Activated CD4-positive, alpha-beta T cell treated with anti-CD3 and anti-CD28 coated beads, Interleukin-10, Interleukin-2, amounts not matched to agents 100 ng/mL and 50 ng/mL, durations not matched to agents 16 hours and 8 hours (primary cell): ENCODE measurements around the gene HSPBP1.
A peak's percentile ranks its signal among the peaks of the same experiment; 100 is the strongest.

Experiments used
- DNase-seq: peaks from one replicate; pipeline ENCODE4 v3.0.0-alpha.2; 2020

The HSPBP1 gene

DNA sequence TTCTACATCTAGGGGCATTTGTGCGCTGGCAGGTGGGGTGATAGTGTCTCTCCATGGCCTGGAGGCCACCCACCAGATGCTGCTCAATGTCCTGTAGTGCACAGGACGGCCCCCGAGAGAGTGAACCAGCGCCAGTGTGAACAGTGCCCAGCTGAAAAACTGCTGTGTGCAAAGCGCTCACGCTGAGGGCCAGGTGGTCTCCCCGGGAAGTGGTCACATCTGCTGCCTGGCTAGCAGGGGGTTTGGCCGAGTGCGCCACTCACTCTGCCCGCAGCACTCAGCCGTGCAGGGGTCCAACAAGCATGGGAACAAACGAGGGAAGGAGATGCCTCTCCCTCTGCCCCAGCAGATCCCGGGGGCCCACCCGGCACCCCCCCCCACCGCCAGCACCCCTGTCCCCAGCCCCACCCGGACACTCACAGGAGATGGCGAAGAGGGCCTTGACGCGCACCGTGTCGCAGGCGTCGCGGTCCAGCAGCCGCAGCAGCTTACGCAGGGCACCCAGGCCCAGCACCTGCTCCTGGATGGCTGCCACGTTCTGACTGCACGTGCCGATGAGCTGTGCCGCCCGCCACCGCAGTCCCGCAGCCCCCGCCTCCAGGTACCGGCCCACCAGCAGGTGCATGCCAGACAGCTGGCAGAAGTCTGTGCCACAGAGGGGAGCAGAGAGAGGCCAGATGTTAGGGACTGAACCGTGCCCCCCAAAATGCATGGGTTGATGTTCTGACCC lies 5.8 kb downstream of the HSPBP1 start:
- DNase-seq = no peak

DNA sequence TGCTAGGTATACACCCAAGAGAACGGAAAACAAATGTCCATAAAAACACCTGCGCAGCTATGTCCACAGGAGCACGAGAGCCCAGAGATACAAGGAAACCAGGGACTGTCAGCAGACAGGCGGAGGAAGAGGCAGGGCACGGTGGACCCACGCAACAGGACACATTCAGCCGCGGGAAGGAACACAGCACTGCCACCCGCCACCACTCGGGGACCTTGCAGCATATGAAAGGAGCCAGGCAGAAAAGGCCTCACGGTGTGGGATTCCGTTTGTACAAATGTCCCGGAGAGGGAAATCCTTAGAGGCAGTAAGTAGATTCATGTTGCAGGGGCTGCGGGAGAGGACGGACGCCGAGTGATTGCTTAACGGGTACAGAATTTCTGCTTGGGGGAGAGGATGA lies 7.8 kb downstream of the HSPBP1 start:
- DNase-seq = no peak

DNA sequence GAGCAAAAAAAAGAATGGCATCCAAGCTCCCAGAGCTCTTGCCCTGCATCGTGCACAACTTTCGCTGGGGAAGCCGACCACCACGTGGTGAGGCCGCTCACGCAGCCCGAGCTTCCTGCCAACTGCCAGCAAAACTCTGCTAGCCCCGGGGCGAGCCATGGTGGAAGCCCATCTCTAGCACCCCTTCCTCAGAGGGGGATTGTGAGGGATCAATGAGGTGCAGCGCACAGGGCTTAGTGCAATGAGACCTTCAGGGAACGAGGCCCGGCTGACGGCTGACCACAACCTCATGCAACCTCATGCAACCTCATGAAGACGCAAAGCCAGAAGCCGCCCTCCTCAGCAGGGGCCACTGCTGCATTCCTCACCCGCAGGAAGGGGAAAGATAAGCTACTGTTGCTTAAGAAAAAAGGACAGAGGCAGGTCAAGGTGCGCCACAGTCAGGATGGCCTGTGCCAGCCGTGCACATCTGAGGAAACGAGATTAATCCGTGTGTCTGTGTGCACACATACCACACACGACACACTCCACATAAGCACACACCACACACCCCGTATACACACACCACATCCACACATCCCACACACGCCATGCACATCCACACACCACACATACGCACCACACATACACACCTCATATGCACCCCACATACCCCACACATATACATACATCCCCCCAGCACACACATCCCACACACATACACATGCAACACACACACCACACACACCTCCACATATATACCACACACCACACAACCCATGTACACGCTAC lies 9.6 kb downstream of the HSPBP1 start:
- DNase-seq = no peak

DNA sequence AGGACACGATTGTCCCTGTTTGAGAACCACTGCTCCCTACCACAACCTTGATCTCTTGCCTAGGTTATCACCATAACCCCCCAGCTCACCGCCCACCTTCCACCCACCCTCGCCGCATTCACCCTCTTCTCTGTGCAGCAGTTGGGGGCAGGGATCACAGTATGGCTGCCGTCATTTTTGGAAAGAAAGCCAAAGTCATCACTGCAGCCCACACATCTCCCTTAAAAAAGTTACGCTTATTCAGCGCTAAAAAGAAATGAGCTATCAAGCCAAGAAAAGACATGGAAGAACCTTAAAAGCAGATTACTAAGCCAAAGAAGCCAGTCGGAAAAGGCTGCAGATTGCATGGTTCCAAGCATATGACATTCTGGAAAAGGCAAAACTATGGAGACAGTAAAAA lies 10.6 kb downstream of the HSPBP1 start:
- DNase-seq = no peak

DNA sequence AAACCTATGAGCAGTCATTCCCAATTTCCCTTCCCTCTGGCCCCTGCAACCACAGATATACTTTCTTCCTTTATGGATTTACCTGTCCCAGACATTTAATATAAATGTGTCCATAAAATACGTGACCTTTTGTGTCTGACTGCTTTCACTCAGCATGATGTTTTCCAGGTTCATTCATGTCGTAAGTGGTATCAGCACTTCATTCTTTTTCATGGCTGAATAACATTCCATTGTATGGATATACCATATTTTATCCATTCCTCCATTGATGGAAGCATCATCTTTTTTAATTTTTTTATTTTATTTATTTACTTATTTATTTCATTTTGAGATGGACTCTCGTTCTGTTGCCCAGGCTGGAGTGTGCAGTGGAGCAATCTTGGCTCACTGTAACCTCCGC lies 13.1 kb downstream of the HSPBP1 start:
- DNase-seq = no peak

DNA sequence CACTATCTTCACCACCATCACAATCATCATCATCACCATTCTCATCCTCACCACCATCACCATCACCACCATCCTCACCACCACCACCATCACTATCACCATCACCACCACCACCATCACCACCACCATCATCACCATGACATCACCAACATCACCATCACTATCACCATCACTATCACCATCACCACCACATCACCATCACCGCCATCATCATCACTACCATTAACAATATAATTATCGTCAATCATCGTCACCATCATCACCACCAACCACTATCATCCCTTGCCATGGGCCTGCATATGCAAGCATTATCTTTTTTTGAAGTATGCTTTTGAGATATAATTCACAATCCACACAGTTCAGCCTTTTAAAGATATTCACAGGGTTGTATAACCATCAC lies 13.5 kb downstream of the HSPBP1 start:
- DNase-seq = no peak

DNA sequence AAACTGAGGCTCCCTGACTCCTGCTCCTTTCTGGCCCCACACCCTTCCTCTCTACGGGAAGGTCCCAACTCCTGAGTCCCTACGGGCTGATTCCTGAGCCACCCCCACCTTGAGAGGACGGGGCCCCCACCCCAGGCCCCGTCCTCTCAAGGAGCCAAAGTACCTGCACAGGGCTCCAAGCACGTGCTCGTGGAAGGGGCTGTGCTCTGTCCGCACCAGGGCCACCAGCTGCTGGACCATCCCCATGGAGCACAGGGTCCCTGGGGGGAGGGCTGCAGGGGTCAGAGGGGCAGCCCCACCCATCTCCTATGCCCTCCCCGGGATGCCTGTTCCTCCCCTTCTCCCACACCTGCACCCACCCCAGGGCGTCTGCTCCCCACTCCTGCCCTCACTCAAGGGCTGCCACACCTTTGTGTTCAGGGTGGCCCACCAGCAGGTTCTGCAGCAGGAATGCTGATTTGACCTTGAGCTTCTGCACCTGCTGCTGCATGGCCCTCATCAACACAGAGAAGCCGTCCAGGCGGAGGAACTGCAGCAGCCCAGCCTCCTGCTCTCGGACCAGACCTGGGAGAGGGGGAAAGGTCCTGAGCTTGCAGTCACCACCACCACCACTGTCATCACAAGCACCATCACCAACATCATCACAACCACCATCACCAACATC lies 14.1 kb downstream of the HSPBP1 start:
- no peak for DNase-seq

DNA sequence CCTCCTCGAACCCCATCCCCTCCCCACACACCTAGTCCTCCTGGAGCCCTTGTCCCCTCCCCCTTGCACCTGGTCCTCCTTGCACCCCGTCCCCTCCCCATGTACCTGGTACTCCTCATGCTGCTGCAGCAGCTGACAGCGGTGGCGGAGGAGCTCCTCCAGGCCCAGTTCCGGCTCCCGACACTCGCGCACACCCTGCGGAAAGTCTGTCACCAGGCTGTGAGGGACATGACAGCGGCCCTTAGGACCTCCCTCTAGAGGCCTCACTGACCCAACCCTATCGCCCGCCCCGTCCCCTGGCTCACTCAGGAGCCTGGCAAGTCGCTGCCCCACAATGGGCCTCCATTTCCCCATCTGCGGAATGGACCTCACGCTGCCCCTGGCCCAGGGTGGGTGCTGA lies 14.7 kb downstream of the HSPBP1 start:
- no peak for DNase-seq

DNA sequence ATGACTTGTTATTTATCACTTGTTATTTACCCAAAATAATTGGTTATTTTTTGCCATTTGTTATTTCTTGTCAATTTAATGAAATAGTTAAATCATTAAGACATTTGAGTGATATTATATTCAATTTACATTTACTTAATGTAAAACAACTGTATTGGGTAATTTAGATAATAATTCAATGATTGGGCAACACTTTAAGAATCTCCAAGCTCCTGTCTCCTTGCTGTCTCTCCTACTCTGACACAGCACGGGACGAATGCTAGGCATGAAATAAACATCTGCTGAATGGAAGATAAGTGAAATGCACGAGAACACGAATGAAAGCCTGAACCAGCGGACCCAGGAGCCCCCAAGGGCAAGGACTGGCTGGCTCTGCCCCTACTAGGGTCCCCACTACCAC lies 15.4 kb downstream of the HSPBP1 start:
- DNase-seq = no peak

DNA sequence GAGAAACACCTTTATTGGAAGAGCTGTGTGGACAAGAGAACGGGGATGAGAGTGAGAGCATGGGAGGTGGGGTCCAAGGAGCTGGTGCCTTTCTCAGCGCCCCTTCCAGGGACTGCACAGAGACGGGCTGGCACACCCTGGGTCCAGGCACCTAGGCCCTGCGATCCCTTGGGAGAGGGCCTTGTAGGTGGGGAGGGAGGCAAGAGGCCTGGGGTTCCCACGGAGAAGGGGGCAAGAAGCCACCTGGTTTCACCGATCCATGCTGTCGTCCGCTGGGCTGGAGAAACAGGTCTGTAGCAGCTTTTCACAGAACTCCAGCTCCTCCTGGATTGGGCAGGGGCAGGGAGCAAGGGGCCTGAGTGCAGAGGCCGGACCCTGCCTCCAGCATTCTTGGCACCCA lies 17.6 kb downstream of the HSPBP1 start:
- no peak for DNase-seq

DNA sequence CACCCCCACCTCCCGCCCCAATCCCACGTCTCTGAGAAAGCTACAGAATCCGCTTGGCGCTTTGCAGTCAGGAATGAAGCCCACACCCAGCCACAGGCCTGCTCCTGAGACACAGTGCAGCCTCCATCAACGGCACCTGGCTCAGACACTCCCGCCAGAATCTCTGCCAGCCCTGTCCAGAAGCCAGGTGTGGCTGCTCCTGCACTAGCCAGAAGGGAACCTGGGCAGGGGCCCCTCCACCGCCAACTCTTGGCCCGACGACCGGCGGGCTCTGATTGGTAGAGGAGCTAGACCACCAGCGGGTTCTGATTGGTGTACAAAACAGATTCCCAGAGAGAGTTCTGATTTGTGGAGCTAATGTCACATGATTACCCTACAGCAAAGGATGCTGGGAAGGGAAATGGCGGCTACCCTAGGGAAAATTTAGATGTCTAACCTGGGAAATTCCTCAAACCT lies 18.2 kb downstream of the HSPBP1 start:
- DNase-seq = no peak

DNA sequence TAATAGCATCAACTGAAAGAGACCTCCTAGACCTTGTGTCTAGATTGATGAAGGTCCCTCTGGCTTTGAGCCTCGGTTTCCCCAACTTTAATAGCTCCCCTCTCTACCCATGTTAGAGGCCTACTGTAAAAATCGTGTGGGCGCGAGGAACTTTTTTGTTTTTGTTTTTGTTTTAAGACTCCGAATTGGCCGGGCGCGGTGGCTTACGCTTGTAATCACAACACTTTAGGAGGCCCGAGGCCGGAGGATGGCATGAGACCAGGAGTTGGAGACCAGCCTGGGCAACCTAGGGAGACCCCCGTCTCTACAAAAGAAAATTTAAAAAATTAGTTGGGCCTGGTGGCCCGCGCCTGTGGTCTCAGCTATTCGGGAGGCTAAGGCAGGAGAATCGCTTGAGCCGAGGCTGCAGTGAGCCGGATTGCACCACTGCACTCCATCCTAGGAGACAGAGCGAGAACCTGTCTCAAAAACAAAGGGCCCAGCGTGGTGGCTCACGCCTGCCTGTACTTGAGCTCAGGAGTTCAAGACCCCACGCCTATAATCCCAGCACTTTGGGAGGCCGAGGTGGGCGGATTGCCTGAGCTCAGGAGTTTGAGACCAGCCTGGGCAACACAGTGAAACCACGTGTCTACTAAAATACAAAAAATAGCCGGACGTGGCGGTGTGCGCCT lies 20.2 kb downstream of the HSPBP1 start:
- DNase-seq = no peak

DNA sequence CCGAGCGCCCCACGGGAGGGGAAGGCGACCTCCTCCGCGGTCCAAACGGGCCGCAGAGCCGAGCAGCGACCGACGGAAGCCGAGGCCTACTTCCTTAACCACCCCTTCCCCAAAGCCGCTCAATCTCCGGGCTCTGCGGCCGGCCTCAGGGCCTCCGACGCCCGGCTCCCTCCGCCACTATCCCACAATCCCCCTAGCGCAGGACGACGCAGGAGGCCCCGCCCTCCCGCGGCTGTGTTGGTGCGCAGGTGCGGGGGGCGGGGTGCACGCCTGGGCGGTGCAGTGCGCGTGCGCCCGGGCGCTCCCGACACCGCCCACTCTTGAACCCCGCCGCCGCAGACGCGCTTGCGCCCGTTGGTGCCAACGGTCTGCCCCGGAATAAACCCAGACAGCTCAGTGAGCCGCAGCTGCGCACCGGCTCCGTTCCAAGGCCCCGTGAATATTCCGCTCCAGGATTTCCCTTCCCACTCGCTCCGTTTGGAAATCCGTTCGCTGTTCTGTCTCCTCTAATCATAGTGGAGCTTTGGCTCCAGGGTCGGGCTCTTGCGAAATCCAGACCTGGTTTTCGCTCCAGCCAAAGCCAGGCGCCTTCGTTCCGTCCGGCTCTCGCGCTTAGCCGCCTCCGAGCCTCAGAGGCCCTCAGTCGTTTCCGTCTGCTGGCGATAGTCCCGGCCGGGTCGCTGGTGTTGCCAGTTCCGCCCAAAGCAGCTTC lies 20.9 kb downstream of the HSPBP1 start, which contains the start of gene PPP6R1:
Gene PPP6R1, minus strand, starts transcription at position 190 of the 712 bp plus-strand sequence. CDS start 11,914 bp downstream, outside the sequence.
- peak; percentile 98 for DNase-seq

DNA sequence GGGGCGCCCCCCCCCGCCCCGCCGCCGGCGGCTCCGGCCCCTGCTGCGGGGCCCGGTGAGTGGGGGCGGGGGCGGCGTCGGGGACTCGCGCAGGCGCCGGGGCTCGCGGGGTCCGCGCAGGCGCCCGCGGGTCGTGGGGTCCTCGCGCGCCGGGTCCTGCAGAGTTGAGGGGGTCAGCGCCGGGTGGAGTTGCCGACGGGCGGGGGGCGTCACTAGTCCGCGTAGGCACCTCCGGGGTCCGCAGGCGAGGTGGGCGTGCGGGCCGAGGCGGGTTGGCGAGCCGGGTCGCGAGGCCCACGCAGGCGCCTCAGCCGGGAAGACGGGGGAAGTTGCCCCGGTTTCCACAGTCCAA lies 21.5 kb downstream of the HSPBP1 start:
- peak; percentile 44 for DNase-seq

DNA sequence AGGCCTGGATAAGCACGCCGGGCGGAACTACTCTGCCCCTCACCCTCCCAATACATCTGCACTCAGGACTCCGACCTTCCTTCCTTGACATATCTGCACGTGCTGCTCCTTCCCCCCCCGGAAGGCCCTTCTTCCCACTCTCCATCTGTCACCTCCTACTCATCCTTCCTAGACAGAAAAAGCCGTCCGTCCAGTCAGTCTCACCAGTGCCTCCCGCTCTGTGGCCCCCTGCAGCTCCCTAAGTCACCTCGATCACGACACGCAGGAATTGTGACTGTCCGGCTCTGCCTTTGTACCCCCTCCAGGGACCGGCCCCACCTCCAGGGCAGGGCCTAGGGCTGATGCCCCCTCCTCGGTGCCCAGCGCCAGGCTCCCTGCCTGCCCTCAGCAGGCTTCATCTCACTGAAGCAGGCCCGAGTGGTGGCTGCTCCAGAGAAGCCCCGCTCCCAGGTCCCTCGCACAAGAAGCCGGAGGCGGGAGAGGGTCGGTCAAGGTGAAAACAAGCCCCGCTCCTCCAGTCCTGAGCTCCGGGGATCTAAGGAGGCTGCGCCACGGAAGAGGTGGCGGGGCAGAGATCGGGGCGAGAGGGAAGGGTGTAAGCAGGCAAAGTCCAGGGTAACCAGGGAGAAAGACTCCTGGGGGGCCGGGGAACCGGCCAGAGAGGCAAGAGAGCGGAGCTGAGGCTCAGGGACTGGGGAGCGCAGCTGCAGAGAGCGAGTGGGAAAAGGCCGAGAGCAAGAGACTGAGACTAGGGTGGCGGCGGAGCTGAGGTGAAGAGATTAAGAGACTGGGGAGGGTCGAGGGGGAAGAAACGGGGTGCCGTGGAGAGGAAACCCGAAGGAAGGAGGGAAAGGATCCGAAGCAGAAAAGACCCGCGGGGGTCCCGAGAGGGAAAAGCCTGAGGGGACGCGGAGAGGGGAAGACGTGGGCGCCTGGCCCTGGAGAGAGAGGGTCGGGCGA lies 22.2 kb downstream of the HSPBP1 start:
- peak; percentile 56 for DNase-seq

DNA sequence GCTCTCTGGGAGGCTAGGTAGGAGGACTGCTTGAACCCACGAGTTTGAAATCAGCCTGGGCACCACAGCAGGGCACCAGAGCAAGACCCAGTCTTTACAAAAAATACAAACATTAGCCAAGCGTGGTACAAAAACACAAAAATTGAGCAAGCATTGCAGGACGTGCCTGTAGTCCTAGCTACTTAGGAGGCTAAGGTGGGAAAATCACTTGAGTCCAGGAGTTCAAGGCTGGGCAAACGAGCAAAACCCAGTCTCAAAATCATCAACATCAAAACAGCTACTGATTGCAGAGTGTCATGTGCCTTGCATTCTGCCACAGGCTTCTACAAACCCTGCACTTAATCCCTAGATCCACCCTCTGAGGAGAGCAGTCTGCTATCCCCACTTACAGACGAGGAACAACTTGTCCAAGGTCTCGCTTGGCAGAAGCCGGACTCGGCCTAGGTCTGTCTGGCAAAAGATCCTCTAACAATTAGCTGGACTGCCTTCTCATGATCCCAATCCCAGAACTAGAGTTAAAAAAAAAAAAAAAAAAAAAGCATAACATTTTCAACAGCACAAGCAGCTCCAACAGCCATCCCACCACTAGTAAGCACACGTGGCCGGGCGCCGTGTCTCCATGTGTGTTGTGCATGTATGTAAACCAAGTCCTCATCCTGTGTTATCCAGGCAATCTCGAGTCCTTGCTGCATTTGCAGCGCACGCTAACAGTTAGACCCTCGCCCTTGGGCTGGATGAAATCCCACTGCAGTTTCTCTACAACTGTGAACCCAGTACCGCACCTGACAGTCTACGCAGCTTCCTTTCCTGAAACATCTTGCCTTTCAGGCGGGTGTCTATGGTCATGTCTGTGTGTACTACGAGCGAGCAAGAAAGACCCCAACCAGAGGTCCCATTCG lies 23.1 kb downstream of the HSPBP1 start:
- no peak for DNase-seq

DNA sequence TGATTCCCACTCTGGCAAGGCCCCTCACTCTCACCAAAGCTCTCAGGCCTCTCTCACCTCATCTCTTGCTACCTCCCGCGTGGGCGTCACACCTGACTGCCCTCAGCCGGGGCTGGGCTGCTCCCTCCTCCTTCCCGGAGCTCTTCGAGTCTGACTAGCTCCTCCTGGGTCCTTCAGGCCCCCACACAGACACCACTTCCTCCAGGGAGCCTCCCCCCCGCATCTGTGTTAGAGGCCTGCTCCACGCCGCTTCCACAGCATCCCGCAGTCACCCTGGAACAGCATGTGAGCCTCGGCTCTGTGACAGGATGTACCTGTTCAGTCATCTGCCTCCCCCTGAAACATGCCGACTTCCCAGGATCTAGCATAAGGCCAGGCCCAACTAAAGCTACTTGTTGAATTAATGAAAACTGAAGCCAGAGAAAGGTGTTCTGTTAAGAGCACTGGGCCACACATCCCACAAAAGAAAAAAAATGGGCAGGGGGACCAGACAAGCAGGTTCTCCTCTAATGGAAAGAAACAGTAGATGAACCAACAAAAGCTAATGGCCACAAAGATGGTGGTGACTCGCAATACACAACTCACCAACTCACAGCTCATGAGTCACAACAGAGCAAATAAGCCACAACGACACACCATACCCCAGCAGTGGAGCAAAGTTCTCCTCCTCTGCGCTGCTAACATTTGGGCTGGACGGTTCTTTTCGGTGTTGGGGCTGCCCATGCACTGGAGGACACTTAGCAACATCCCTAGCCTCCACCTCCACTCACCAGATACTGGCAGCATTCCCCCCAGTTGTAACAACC lies 24.1 kb downstream of the HSPBP1 start:
- peak; percentile 83 for DNase-seq

DNA sequence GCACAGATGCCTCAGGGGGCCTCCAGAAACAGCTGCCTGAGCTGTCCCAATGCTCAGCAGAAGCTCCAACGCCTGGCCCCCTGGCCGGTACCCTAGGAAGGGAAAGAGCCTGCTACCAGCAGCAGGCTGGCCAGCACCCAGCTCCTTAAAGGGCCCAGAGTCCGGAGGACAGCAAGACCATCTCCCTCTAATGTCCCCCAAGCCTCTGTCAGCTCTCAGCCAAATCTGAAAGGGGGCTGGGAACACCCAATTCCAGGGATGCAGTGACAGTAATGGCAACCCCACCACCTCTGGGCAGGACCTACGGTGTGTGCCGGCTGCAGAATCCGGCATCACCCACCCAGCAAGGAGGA lies 25.3 kb downstream of the HSPBP1 start:
- no peak for DNase-seq

DNA sequence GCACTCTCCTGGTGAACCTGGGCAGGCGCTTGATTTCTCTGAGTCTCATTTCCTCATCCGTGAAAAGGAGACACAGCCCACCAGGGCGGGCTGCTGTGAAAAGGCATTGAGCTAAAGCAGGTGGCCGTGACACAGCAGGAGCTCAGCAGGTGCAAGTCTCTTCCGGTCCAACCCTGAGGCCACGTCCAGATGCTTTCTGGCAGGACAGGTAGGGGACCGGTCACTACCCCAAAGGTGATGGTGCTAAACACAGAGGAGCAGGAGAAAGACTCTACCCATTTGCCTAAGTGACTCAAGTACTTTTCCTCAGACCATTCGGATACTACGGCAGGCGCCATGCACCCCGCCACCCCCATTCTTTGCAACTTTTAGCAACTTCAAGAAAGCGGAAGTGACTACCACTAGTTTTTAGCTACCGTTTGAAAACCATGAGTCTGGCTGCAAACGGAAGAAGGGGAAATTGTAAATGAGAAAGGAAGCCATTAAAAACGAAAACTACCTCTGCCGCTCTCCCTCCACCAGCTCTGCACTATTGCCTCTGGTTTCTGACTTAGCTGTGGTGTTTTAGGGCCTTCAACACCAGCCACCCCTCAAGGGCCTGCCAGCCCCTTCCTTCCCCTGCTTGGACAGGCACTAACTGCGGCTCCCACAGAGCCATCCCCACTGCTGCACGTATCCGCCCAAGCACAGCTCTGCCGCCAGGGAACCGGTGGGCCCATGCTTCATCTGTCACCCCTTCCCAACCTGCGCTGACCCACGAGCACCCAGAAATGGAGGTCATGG lies 25.9 kb downstream of the HSPBP1 start:
- peak; percentile 80 for DNase-seq
